ENCODE measurements around the gene PPP1R14D.

The PPP1R14D gene, protein sequence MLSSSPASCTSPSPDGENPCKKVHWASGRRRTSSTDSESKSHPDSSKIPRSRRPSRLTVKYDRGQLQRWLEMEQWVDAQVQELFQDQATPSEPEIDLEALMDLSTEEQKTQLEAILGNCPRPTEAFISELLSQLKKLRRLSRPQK

DNA sequence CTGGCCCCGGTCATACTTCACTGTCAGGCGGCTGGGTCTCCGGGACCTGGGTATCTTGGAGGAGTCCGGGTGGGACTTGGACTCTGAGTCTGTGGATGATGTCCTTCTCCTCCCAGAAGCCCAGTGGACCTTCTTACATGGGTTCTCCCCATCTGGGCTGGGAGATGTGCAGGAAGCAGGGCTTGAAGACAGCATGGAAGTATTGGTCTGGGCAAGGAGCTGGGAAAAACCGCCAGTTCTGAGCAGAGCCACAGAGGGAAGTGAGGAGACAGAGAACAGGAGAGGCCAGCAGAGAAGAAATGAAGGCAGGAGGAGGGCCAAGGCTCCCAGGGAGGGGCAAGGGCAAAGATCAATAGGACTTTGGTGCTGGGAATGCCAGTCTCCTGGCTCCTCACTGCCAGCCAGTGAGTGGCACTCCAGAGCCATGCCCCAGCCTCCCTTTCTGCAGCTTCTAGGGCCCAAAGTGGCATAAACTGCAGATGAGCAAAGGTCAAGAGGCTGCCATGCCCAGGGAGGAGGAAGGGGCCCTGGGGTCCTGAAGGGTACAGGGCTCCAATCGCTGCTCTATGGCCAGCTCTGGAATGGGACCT, at the start of gene PPP1R14D:
Gene PPP1R14D, minus strand, starts transcription at position 262 of the 590 bp plus-strand sequence. Its CDS starts 67 bp downstream, at position 195.
- no peak within 1 kb of the TSS for H3K4me3 ChIP-seq (ENCODE audit: low read length)
- DNase-seq (ENCODE audit: low read depth): no peak
- TF ChIP-seq, protein P1, sequence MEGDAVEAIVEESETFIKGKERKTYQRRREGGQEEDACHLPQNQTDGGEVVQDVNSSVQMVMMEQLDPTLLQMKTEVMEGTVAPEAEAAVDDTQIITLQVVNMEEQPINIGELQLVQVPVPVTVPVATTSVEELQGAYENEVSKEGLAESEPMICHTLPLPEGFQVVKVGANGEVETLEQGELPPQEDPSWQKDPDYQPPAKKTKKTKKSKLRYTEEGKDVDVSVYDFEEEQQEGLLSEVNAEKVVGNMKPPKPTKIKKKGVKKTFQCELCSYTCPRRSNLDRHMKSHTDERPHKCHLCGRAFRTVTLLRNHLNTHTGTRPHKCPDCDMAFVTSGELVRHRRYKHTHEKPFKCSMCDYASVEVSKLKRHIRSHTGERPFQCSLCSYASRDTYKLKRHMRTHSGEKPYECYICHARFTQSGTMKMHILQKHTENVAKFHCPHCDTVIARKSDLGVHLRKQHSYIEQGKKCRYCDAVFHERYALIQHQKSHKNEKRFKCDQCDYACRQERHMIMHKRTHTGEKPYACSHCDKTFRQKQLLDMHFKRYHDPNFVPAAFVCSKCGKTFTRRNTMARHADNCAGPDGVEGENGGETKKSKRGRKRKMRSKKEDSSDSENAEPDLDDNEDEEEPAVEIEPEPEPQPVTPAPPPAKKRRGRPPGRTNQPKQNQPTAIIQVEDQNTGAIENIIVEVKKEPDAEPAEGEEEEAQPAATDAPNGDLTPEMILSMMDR (conservative IDR thresholded peaks at IDR 0.05; ENCODE audit: low read length): no peak

DNA sequence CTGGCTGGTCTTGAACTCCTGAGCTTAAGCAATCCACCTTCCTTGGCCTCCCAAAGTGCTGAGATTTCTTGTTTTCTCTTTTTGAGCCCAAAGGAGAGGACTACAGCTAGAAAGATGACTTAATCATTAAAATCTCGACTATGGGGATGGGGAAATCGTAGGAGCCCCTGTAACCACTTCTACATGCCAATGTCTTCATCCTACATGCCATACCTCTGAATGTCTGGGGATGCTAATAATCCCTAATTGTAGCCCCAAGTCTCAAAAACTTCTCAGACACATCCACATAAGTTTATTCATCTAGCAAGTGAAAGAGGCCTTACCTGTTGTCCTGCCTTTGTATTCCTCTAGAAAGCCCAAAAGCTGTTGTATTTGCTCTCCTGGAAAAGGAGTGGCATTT, 49.2 kb upstream of the PPP1R14D start:
- TF ChIP-seq, protein P1 (conservative IDR thresholded peaks at IDR 0.05; ENCODE audit: low read length): no peak

DNA sequence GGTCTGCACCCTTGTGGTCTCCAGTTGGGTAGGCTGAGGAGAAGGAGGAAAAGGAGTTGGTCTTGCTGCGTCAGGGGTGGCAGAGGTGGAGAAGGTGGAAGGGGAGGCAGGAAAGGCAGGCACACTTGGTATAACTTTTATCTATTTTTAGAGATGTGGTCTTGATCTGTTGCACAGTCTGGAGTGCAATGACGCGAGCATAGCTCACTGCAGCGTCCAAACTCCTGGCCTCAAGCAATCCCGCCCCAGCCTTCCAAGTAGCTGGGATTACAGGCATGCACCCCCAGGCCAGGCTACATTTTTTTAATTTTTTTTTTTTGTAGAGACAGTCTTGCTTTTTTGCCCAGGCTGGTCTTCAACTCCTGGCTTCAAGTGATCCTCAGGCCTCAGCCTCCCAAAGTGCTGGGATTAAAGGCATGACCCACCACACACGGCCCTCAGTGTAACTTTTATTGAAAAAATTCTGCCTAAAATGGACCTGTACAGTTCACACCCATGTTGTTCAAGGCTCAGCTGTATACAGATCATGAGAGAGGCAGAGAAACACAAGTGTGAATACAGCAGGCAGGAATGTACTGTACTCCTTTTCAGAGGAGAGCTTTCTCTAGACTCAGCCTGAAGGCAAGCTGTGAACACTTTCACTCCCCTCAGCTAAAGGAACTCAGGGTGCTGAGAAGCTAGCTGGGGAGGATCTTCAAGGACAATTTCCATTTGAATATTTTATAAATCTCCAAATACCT, 47.7 kb upstream of the PPP1R14D start:
- no peak overlapping the region for H3K4me3 ChIP-seq (ENCODE audit: low read length)
- TF ChIP-seq, protein P1 (conservative IDR thresholded peaks at IDR 0.05; ENCODE audit: low read length): no peak
- no peak for DNase-seq (ENCODE audit: low read depth)

More for the DNA sequence above, 49.2 kb upstream of the PPP1R14D start:
- no peak overlapping the region for H3K4me3 ChIP-seq (ENCODE audit: low read length)
- peak; percentile 32 for DNase-seq (ENCODE audit: low read depth)

DNA sequence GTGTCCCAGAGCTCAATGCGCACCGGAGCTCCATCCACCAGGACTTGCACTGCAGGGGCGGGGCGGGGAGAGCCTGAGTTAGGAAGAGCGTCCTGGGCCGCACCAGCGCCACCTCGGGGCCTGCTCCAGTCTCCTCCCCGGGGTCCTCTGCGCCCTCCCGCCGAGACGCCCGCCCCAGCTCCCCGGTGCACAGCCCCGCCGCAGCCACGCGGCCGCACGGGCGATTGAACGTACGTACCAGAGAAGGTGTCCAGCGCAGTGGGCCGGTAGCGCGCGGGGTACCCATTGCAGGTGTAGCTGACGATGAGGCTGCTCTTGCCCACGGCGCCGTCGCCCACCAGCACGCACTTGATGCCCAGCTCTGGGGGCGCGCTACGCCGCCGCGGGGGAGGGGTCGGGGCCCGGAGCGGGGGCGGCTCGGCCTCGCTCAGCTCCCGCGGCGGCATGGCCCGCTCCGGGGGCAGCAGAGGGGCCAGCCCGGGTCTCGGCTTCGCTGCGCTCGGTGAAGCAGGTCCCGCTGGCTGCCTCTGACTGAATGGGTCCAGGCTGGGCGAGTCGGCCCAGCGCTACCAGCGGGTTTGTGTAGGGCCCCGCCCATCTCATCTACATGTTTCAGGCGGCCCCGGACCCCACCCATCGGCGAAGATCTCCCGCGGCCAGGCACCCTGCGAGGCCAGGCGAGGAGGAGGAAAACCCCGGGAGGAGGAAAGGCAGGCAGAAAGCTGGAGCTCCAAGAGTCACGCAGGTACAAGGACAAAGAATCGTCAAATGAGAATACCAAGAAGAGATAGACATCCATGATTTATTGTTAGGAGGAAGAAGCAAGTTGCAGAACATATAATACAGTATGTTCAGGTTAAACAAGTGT, 45.4 kb upstream of the PPP1R14D start, which contains the start of gene RHOV:
Gene RHOV, minus strand, starts transcription at position 541 of the 868 bp plus-strand sequence. Its CDS starts 95 bp downstream, at position 446.
- peak within 1 kb of the TSS; percentile 48 for H3K4me3 ChIP-seq (ENCODE audit: low read length)
- DNase-seq (ENCODE audit: low read depth): peak; percentile 20
- TF ChIP-seq, protein P1 (conservative IDR thresholded peaks at IDR 0.05; ENCODE audit: low read length): no peak; the same call in 1 of the 2 replicates

DNA sequence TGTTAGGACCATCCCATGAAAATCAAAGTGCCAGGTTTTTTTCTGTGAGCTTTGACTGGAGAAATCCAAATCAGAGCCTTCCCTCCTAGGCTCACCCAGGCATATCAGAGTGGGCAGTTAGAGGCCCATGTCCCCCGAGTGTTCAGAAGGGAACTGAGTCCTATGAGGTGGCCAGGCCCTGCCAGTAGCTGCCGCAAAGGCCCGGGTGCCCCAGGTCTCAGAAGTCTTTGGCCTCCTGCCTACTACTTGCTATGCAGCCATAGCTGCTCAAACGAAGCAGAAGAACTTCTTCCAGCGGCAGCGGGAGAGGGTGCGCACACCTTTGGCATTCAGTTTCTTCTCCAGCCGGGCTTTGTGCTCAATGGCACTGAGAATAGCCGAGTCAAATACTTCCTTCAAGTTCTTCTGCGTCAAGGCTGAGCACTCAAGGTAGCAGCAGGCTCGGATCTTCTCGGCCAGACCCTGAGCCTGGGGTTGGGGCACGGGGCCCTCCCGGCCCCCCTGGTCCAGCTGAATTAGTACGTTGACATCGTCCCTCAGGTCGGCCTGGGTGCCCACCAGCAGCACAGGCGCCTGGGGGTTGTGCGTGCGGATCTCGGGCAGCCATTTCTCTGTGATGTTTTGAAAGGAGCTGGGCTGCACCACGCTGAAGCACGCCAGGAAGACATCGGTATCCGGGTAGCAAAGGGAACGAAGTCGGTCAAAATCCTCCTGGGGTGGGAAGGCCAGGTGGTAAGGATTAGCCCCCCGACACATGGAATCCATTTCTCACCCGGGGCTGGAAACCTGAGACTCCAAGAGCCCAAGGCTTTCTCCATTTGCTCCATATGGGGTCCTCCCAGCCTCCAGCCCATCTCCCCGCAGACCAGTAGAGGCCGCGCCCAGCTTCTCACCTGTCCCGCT, 44.5 kb upstream of the PPP1R14D start:
- TF ChIP-seq, protein P1 (conservative IDR thresholded peaks at IDR 0.05; ENCODE audit: low read length): no peak
- H3K4me3 ChIP-seq (ENCODE audit: low read length): no peak overlapping the region; the same call in 1 of the 2 replicates
- DNase-seq (ENCODE audit: low read depth): no peak
